GM23338 (cell line): Measurements from ENCODE around the gene LOXHD1.

ENCODE experiments used
- CREB1 ChIP-seq: fragments of 250-450 bp; sonication (Bioruptor Pico); IDR thresholded peaks from 2 replicates; pipeline ENCODE4 v1.5.0; 2020; ENCODE audit warnings: low read depth, mild to moderate bottlenecking, moderate library complexity
- CTCF ChIP-seq, 2 experiments: fragments of 200-600 bp in 1 of 2; sonication (generic) in 1 of 2; conservative IDR thresholded peaks; 2 replicates each; pipeline versions ENCODE4 v1.5.1 to v1.6.1; 2016 to 2017; ENCODE audit warnings: antibody characterized with exemption in 2 of 2, low read depth in 2 of 2, mild to moderate bottlenecking in 2 of 2, moderate library complexity in 1 of 2
- ETS1 ChIP-seq: IDR thresholded peaks from 2 replicates; pipeline ENCODE4 v1.6.1; 2016; ENCODE audit warnings: antibody characterized with exemption
- EZH2 ChIP-seq: fragments of 200-600 bp; sonication (generic); IDR thresholded peaks from one replicate; pipeline ENCODE4 v1.8.0; 2017; ENCODE audit warnings: antibody characterized with exemption, mild to moderate bottlenecking, low read depth; ENCODE audit not compliant: unreplicated experiment
- EZH2phosphoT487 ChIP-seq: fragments of 200-600 bp; sonication (generic); IDR thresholded peaks from one replicate; pipeline ENCODE4 v1.8.1; 2018; ENCODE audit warnings: antibody characterized with exemption; ENCODE audit not compliant: unreplicated experiment
- JUNB ChIP-seq: IDR thresholded peaks from one replicate; pipeline ENCODE4 v1.6.1; 2016; ENCODE audit warnings: antibody characterized with exemption; ENCODE audit not compliant: unreplicated experiment
- NANOG ChIP-seq: IDR thresholded peaks from 2 replicates; pipeline ENCODE4 v1.6.1; 2016; ENCODE audit warnings: antibody characterized with exemption, borderline replicate concordance
- POLR2AphosphoS5 ChIP-seq: IDR thresholded peaks from 2 replicates; pipeline ENCODE4 v1.6.1; 2016; ENCODE audit warnings: antibody characterized with exemption, low read depth
- REST ChIP-seq: IDR thresholded peaks from one replicate; pipeline ENCODE4 v1.6.1; 2018; ENCODE audit warnings: antibody characterized with exemption; ENCODE audit not compliant: unreplicated experiment
- STAT1 ChIP-seq: IDR thresholded peaks from one replicate; pipeline ENCODE4 v1.6.1; 2016; ENCODE audit warnings: antibody characterized with exemption; ENCODE audit not compliant: unreplicated experiment
- ZNF462 ChIP-seq: fragments of 250-450 bp; sonication (Bioruptor Pico); IDR thresholded peaks from 2 replicates; pipeline ENCODE4 v1.5.0; 2020; ENCODE audit warnings: mild to moderate bottlenecking, moderate library complexity

- TF ChIP-seq CTCF (conservative IDR thresholded peaks at IDR 0.05; ENCODE audit: low read depth in 2 of 2) (no peak), EZH2 (no peak), REST (no peak), POLR2AphosphoS5 (no peak), CREB1 (no peak), JUNB (no peak), NANOG (no peak), EZH2phosphoT487 (no peak), STAT1 (no peak), ETS1 (no peak), ZNF462 (no peak)
Observed at GRCh38 chr18:46621111-46621766, 35.8 kb downstream of the LOXHD1 start.
